SK-N-MC (cell line): ENCODE data around the gene ETNK1.
A peak's percentile ranks its signal among the peaks of the same experiment; 100 is the strongest.
"Not testable (repeated sequence)": the region's sequence is repeated elsewhere in the genome, so short reads cannot be mapped to it uniquely, and the experiment has no call there.

Source experiments
- DNase-seq: peaks from one replicate; pipeline ENCODE4 v3.0.0-alpha.2; 2011; ENCODE audit warnings: low read depth, low spot score
- H3K27ac ChIP-seq: fragments of 200-600 bp; sonication (generic); 2 replicates; pipeline ENCODE4 v1.5.1; 2016; ENCODE audit warnings: mixed run types
- H3K36me3 ChIP-seq: fragments of 200-600 bp; sonication (generic); 2 replicates; pipeline ENCODE4 v1.6.1; 2017; ENCODE audit warnings: antibody characterized with exemption, low read length, mixed read lengths; ENCODE audit not compliant: insufficient read depth
- H3K4me3 ChIP-seq: fragments of 200-600 bp; sonication (generic); 2 replicates; pipeline ENCODE4 v1.5.1; 2016
- H3K9ac ChIP-seq: fragments of 200-600 bp; sonication (generic); 2 replicates; pipeline ENCODE4 v1.8.0; 2017; ENCODE audit warnings: mixed run types, mixed read lengths; ENCODE audit not compliant: insufficient read length
- H3K9me3 ChIP-seq: fragments of 200-600 bp; sonication (generic); 2 replicates; pipeline ENCODE4 v1.6.1; 2017; ENCODE audit warnings: low read depth, mild to moderate bottlenecking, antibody characterized with exemption, low read length, moderate library complexity, mixed read lengths
- EZH2 ChIP-seq: fragments of 200-600 bp; sonication (generic); IDR thresholded peaks from one replicate; pipeline ENCODE4 v1.6.1; 2017; ENCODE audit warnings: antibody characterized with exemption
- FOXP2 ChIP-seq: optimal IDR thresholded peaks from 2 replicates; pipeline ENCODE3; 2011; ENCODE audit warnings: mild to moderate bottlenecking, moderate library complexity; ENCODE audit not compliant: insufficient read depth; ENCODE audit errors: extremely low read length, control extremely low read depth
- POLR2AphosphoS5 ChIP-seq: IDR thresholded peaks from 2 replicates; pipeline ENCODE4 v1.6.1; 2012; ENCODE audit warnings: mild to moderate bottlenecking, low read depth, low read length, borderline replicate concordance

ETNK1 gene, protein sequence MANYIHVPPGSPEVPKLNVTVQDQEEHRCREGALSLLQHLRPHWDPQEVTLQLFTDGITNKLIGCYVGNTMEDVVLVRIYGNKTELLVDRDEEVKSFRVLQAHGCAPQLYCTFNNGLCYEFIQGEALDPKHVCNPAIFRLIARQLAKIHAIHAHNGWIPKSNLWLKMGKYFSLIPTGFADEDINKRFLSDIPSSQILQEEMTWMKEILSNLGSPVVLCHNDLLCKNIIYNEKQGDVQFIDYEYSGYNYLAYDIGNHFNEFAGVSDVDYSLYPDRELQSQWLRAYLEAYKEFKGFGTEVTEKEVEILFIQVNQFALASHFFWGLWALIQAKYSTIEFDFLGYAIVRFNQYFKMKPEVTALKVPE

DNA sequence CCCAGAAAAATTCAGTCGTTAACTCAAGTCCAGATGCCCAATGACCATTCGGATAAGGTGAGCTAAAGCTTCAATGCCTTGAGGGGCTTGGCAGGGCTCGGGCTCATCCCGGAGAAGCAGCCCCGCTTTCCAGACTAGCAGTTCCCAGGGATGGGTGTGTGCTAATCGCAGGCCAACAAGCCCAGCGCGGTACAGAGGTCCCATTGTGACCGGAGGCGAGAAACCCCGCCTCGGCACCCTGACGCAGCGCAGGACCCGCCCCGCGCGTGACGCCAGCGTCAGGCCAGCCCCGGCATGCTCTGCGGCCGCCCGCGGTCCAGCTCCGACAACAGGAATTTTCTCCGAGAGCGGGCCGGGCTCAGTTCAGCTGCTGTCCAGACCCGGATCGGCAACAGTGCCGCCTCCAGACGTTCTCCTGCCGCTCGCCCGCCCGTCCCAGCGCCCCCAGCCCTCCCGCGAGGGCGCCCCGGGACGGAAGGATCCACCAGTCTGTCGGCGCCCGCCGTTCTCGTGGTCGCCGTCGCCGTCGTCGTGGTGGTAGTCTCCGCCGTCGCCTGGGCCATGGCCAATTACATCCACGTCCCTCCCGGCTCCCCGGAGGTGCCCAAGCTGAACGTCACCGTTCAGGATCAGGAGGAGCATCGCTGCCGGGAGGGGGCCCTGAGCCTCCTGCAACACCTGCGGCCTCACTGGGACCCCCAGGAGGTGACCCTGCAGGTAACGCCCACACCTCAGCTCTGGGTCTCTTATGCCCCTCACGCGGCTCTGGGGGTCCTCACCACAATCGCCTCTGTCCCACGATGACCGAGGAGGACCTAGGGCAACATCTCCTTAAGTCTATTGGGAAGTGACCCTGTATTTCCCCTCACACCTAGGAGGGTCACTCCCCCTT lies at the start of gene ETNK1:
ETNK1 (plus strand) TSS at position 302 of the 892 bp plus-strand sequence; CDS start at position 562, 260 bp downstream.
- H3K9ac ChIP-seq = peak within 1 kb of the TSS; percentile 97
- H3K4me3 ChIP-seq = peak within 1 kb of the TSS; percentile 87
- no peak for DNase-seq
- H3K36me3 ChIP-seq = peaks cover 3% of the 10 kb centered on the region; the same call in 1 of the 2 replicates
- H3K27ac ChIP-seq = peak within 1 kb of the TSS; percentile 82
- no peaks in the 10 kb centered on the region for H3K9me3 ChIP-seq
- TF ChIP-seq FOXP2 = peak; percentile 50
- TF ChIP-seq POLR2AphosphoS5 = peak; percentile 97
- TF ChIP-seq EZH2 = no peak

DNA sequence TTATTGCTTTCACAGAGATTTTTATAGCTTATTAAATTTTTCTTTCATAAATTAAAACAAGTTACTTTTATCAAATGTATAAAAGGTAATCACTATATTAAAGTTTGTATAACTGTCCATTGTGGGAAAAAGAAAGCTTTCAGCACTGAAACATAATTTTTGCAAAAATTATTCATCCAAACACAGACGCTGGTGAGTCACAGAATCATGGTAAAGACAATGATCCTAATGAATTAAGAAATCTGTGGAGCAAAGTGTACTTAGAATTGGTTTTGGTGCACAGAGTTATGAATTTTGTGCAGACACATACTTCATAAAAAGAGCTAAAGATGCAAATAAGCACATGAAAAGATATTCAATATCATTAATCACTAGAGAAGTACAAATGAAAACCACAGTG lies 48.9 kb upstream of the ETNK1 start:
- no peak for TF ChIP-seq POLR2AphosphoS5
- TF ChIP-seq FOXP2 = no peak
- no peak for TF ChIP-seq EZH2

DNA sequence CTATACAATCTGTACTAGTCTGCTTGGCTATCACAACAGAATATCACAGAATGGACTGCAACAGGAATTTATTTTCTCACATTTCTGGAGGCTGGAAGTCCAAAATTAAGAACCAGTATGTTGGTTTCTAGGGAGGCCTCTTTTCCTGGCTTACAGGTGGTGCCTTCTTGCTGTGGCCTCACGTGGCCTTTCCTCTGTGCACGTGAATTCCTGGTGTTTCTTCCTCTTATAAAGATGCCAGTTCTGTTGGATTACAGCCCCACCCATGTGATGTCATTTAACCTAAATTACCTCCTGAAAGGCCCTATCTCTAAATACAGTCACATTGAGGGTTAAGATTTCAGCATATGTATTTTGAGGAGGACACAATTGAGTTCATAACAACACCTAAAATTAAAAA lies 48.5 kb upstream of the ETNK1 start:
- no peak overlapping the region for H3K4me3 ChIP-seq
- no peak overlapping the region for H3K27ac ChIP-seq

More for the DNA sequence above, 48.9 kb upstream of the ETNK1 start:
- Histone ChIP-seq H3K27ac (no peak overlapping the region), H3K9ac (no peak overlapping the region), H3K4me3 (no peak overlapping the region), H3K36me3 (no peaks in the 10 kb centered on the region), H3K9me3 (no peaks in the 10 kb centered on the region)
- DNase-seq = no peak

DNA sequence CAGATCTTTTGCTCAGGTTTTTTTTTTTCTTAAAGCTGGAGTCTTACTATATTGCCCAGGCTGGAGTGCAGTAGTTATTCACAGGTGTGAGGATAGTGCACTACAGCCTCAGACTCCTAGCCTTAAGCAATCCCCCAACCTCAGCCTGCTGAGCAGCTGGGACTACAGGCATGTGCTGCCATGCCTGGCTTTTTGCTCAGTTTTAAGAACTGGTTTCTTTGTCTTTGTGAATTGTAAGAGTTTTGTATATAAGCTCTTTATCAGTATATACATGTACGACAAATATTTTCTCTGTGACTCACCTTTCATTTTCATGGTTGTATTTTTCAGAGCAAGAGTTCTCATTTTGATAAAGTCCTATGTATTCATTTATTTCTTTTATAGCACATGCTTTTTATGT lies 47.3 kb upstream of the ETNK1 start:
- Histone ChIP-seq H3K27ac (no peak overlapping the region), H3K36me3 (no peaks in the 10 kb centered on the region), H3K9me3 (no peaks in the 10 kb centered on the region), H3K4me3 (no peak overlapping the region), H3K9ac (no peak overlapping the region)
- TF ChIP-seq POLR2AphosphoS5 (no peak), EZH2 (no peak), FOXP2 (no peak)
- DNase-seq = no peak

More for the DNA sequence above, 48.5 kb upstream of the ETNK1 start:
- Histone ChIP-seq H3K36me3 (no peaks in the 10 kb centered on the region), H3K9me3 (no peaks in the 10 kb centered on the region), H3K9ac (no peak overlapping the region)
- no peak for DNase-seq
- TF ChIP-seq FOXP2 (no peak), POLR2AphosphoS5 (no peak), EZH2 (no peak)

DNA sequence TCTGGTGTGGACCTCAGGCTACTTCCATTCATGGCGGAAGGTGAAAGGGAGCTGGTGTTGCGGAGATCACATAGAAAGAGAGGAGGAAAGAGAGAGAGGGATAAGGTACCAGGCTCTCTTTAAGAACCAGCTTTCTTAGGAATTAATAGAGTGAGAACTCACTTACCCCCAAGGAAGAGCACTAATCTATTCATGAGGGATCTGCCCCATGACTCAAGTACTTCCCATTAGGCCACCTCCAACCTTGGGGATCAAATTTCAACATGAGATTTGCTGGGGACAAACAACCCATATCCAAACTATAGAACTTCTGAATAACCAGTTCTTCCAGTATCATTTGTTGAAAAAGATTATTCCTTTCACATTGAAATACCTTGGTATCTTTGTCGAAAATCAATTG lies 46.6 kb upstream of the ETNK1 start:
- H3K9me3 ChIP-seq = no peaks in the 10 kb centered on the region
- DNase-seq = no peak
- no peak overlapping the region for H3K4me3 ChIP-seq
- H3K27ac ChIP-seq = no peak overlapping the region
- no peak for TF ChIP-seq FOXP2
- no peak for TF ChIP-seq EZH2
- no peak for TF ChIP-seq POLR2AphosphoS5
- H3K36me3 ChIP-seq = no peaks in the 10 kb centered on the region
- H3K9ac ChIP-seq = no peak overlapping the region

DNA sequence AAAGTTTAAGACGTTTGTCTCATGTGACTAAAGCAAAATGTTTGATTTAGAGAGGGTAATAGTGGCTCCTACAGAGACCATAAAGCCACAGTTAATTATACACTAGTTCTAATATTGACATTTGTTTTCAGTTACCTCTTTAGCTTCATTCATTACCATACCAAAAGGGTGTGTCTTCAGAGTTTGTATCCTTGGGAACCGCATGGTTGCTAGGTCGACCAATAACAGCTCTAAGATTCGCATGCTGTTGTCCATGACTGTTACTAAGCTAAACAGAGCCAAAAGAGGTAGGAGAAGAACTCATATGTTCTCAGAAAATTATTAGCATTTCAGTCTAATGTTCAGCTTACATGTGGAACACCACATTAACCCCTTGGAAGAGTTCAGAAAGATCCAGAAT lies 36.2 kb upstream of the ETNK1 start:
- Histone ChIP-seq H3K9ac (no peak overlapping the region), H3K27ac (no peak overlapping the region), H3K9me3 (no peaks in the 10 kb centered on the region), H3K4me3 (no peak overlapping the region), H3K36me3 (no peaks in the 10 kb centered on the region)
- DNase-seq = no peak
- TF ChIP-seq FOXP2 = no peak
- TF ChIP-seq EZH2 = no peak
- no peak for TF ChIP-seq POLR2AphosphoS5

DNA sequence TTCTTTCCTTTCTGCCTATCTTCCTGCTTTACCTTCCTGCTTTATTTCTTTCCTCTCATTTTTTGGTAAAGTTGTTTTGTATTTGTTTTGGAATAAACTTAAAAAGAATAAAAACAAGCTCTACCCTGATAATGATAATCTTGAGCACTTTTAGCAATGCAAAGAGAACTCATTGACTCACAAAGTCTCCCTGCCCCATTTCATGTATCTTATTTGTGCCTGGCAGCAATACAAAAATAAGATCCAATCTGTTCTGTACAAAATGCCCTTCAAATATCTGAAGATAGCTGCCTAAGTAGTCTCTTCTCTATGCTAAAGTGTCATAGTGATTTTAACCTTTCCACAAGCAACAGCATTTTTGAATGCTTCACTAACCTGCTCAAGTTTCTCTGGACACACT lies 31.1 kb upstream of the ETNK1 start:
- no peak overlapping the region for H3K4me3 ChIP-seq
- DNase-seq = no peak
- TF ChIP-seq EZH2 (no peak), FOXP2 (no peak), POLR2AphosphoS5 (no peak)
- no peak overlapping the region for H3K27ac ChIP-seq
- no peak overlapping the region for H3K9ac ChIP-seq
- H3K36me3 ChIP-seq = no peaks in the 10 kb centered on the region
- no peaks in the 10 kb centered on the region for H3K9me3 ChIP-seq

DNA sequence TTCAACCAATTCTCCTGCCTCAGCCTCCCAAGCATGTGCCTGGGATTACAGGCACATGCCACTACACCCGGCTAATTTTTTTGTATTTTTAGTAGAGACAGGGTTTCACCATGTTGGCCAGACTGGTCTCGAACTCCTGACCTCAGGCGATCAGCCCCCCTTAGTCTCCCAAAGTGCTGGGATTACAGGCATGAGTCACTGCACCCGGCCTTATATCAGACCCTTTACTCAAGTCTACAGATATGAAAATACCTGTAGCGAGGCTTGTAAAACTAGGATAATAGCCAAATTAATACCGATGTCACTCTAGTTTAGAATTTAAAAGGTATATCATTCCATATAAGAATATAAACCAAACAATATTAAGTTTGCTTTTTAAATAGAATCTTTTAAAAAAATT lies 27.4 kb upstream of the ETNK1 start:
- DNase-seq, H3K4me3 ChIP-seq, H3K27ac ChIP-seq, H3K9ac ChIP-seq, H3K9me3 ChIP-seq, H3K36me3 ChIP-seq: not testable (repeated sequence)
